Gastrocnemius medialis (tissue), 4 donors: ENCODE results near the gene TANGO2. TPM values are rescaled to one million over a fixed set of nuclear protein-coding genes. Genes with fewer than 3 reads are reported as not detected.
"Not testable (repeated sequence)": the region's sequence is repeated elsewhere in the genome, so short reads cannot be mapped to it uniquely, and the experiment has no call there.

Source experiments
- ATAC-seq, 2 donors: fragments of 150-250 bp; one replicate each; pipeline ENCODE4 v1.9.1; 2016
- DNase-seq, 2 donors: peaks; one replicate each; pipeline ENCODE4 v3.0.0-alpha.2; 2019
- H3K27ac ChIP-seq, 4 donors: fragments of 200-600 bp; sonication (generic); 1 replicate in 1 of 4; 2 replicates in 3 of 4; pipeline ENCODE4 v1.5.1; 2016 to 2018; ENCODE audit warnings: mild to moderate bottlenecking in 2 of 4, moderate library complexity in 1 of 4
- H3K27me3 ChIP-seq, 3 donors: fragments of 200-600 bp; sonication (generic) in 2 of 3; 1 replicate in 1 of 3; 2 replicates in 2 of 3; pipeline versions ENCODE4 v1.5.1 to v1.6.0; 2016 to 2019; ENCODE audit warnings: mild to moderate bottlenecking in 1 of 3, moderate library complexity in 1 of 3
- H3K36me3 ChIP-seq, 2 donors: fragments of 200-600 bp; sonication (generic) in 1 of 2; one replicate each; pipeline ENCODE4 v1.5.1; 2017 to 2018
- H3K4me1 ChIP-seq, 2 donors: fragments of 200-600 bp; sonication (generic) in 1 of 2; one replicate each; pipeline ENCODE4 v1.5.1; 2016 to 2017; ENCODE audit warnings: mild to moderate bottlenecking in 2 of 2
- H3K4me3 ChIP-seq, 4 donors: fragments of 200-600 bp; sonication (generic) in 3 of 4; 1 replicate in 1 of 4; 2 replicates in 3 of 4; pipeline ENCODE4 v1.5.1; 2016 to 2019; ENCODE audit warnings: mild to moderate bottlenecking in 2 of 4
- H3K9me3 ChIP-seq, 3 donors: fragments of 200-600 bp; sonication (generic) in 2 of 3; 1 replicate in 1 of 3; 2 replicates in 2 of 3; pipeline ENCODE4 v1.5.1; 2016 to 2019
- CTCF ChIP-seq, 5 experiments: fragments of 450-650 bp in 3 of 5; fragments of 200-600 bp in 2 of 5; sonication (generic) in 2 of 5; IDR thresholded peaks in 4 of 5; conservative IDR thresholded peaks in 1 of 5; 1 replicate in 4 of 5; 2 replicates in 1 of 5; pipeline ENCODE4 v1.5.1; 2016 to 2019; ENCODE audit warnings: antibody characterized with exemption in 5 of 5, mild to moderate bottlenecking in 3 of 5, moderate library complexity in 3 of 5
- POLR2A ChIP-seq, 2 donors: fragments of 450-650 bp; IDR thresholded peaks; one replicate each; pipeline ENCODE4 v1.6.1; 2017; ENCODE audit warnings: antibody characterized with exemption in 2 of 2, mild to moderate bottlenecking in 2 of 2, moderate library complexity in 2 of 2
- in situ Hi-C, 4 donors: fragments of 200-750 bp; cut with MboI; loops; one replicate each; pipeline versions ENCODE4 v1.15.0 to v1.8.0; 2017; ENCODE audit warnings: low sequenced_read_pairs in 4 of 4
- intact Hi-C: fragments of 100-400 bp; cut with DNase I; formaldehyde crosslinking; loops from one replicate; pipeline ENCODE4 v1.15.1; 2023; ENCODE audit warnings: low total_unique reads
- total RNA-seq, 4 donors: library from RNA; depleted of rRNA; stranded (reverse); fragments of >200 nt; gene quantifications; one replicate each; pipeline versions ENCODE4 v1.1.0 to v1.2.3, GENCODE V29; 2016

The TANGO2 gene
- total RNA-seq, 4 donors from 2014 or later = 43.0 to 115 (median 52.5) TPM

DNA sequence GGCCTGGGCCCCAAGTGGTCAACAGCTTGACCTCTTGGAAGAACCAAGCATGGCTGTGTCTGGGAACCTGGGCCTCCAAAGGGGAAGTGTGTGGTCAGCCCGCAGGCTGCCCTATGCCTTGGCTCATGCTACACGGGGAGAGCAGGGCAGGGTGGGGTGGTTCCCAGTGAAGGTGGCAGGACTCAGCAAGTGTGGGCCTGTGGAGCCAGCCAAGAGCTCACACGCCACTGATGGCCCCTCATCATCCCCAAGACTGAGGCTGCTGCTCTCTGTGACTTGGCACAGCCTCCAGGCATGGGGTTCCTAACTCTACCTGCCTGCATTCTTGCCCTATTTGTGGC lies 43.2 kb downstream of the TANGO2 start:
- Histone ChIP-seq H3K27ac (peak overlapping the region; percentile 53 to 68 (median 66)), H3K4me1 (peaks cover 6 to 16% of the 10 kb centered on the region in 2 donors), H3K4me3 (no peak overlapping the region), H3K9me3 (no peaks in the 10 kb centered on the region), H3K27me3 (no peaks in the 10 kb centered on the region), H3K36me3 (peaks cover 0 to 31% of the 10 kb centered on the region in 2 donors)
- TF ChIP-seq POLR2A (IDR thresholded peaks at IDR 0.05) = no peak
- TF ChIP-seq CTCF (IDR thresholded peaks at IDR 0.05 in 4 of 5, conservative IDR thresholded peaks at IDR 0.05 in 1 of 5) = no peak
- ATAC-seq = peak in 1 of 2 donors; percentile 9
- no peak for DNase-seq
- intact Hi-C loops (no loop called here), in situ Hi-C loops (no loop called here)

DNA sequence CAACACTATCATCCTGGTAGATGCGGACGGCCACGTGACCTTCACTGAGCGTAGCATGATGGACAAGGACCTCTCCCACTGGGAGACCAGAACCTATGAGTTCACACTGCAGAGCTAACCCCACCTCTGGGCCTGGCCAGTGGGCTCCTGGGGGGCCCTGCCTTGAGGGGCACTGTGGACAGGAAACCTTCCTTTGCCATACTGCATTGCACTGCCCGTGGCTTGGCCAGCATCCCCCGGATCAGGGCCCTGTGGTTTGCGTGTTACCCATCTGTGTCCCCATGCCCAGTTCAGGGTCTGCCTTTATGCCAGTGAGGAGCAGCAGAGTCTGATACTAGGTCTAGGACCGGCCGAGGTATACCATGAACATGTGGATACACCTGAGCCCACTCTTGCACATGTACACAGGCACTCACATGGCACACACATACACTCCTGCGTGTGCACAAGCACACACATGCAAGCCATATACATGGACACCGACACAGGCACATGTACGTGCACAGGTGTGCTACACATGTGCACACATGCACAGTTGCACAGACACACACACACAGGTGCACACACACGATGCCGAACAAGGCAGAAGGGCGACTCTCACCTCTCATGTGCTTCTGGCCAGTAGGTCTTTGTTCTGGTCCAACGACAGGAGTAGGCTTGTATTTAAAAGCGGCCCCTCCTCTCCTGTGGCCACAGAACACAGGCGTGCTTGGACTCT lies 43.8 kb downstream of the TANGO2 start:
- Histone ChIP-seq H3K4me1 (peaks cover 6 to 16% of the 10 kb centered on the region in 2 donors), H3K4me3 (no peak overlapping the region), H3K27ac (no peak overlapping the region), H3K36me3 (peaks cover 0 to 31% of the 10 kb centered on the region in 2 donors), H3K9me3 (no peaks in the 10 kb centered on the region), H3K27me3 (no peaks in the 10 kb centered on the region)
- in situ Hi-C loops = no loop called here
- no peak for TF ChIP-seq CTCF (IDR thresholded peaks at IDR 0.05 in 4 of 5, conservative IDR thresholded peaks at IDR 0.05 in 1 of 5)
- no peak for TF ChIP-seq POLR2A (IDR thresholded peaks at IDR 0.05)
- ATAC-seq (no peak), DNase-seq (no peak)
- intact Hi-C loops = no loop called here

GRCh38 chr22:20065896-20066616 lies 45.1 kb downstream of the TANGO2 start:
- intact Hi-C loops = no loop called here
- Histone ChIP-seq H3K4me3 (no peak overlapping the region), H3K4me1 (peaks cover 6 to 16% of the 10 kb centered on the region in 2 donors), H3K36me3 (peaks cover 0 to 24% of the 10 kb centered on the region in 2 donors), H3K27me3 (no peaks in the 10 kb centered on the region), H3K27ac (no peak overlapping the region), H3K9me3 (no peaks in the 10 kb centered on the region)
- ATAC-seq = no peak
- DNase-seq = no peak
- no peak for TF ChIP-seq CTCF (IDR thresholded peaks at IDR 0.05 in 4 of 5, conservative IDR thresholded peaks at IDR 0.05 in 1 of 5)
- TF ChIP-seq POLR2A (IDR thresholded peaks at IDR 0.05) = no peak
- in situ Hi-C loops = no loop called here

GRCh38 chr22:20066617-20067383 lies 45.9 kb downstream of the TANGO2 start:
- Histone ChIP-seq H3K9me3 (no peaks in the 10 kb centered on the region), H3K36me3 (peaks cover 0 to 17% of the 10 kb centered on the region in 2 donors), H3K4me1 (peaks cover 6 to 16% of the 10 kb centered on the region in 2 donors), H3K27me3 (no peaks in the 10 kb centered on the region), H3K4me3 (no peak overlapping the region), H3K27ac (no peak overlapping the region)
- ATAC-seq (no peak), DNase-seq (no peak)
- TF ChIP-seq CTCF (IDR thresholded peaks at IDR 0.05 in 4 of 5, conservative IDR thresholded peaks at IDR 0.05 in 1 of 5) = no peak
- TF ChIP-seq POLR2A (IDR thresholded peaks at IDR 0.05) = no peak
- intact Hi-C loops = no loop called here
- in situ Hi-C loops = no loop called here

DNA sequence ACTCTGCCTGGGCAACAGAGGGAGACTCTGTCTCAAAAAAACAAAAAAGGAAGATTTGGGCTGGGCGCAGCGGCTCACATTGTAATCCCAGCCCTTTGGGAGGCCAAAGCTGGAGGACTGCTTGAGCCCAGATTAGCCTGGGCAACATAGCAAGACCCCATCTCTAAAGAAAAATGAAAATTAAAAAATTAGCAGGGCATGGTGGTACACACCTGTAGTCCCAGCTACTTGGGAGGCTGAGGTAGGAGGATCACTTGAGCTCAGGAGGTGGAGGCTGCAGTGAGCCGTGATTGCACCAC lies 46.4 kb downstream of the TANGO2 start:
- H3K27ac ChIP-seq, intact Hi-C loops, in situ Hi-C loops, DNase-seq, H3K4me3 ChIP-seq, H3K27me3 ChIP-seq, ATAC-seq, H3K9me3 ChIP-seq: not testable (repeated sequence)
- H3K4me1 ChIP-seq = peaks cover 6 to 16% of the 10 kb centered on the region in 2 donors
- H3K36me3 ChIP-seq = peaks cover 0 to 12% of the 10 kb centered on the region in 2 donors
